IMR-90 (cell line): ENCODE results near the gene BCL2L13. TPM values are rescaled to one million over a fixed set of nuclear protein-coding genes. Genes with fewer than 3 reads are reported as not detected.

ENCODE experiments used
- ATAC-seq: fragments of 200-7000 bp; cut with Tn5 transposase; 2 replicates; pipeline ENCODE4 v1.9.1; 2020; ENCODE audit warnings: low read depth, mild to moderate bottlenecking, moderate library complexity
- BruUV-seq: library from RNA; stranded (reverse); fragments of 400-500 nt; replicated peaks from 2 replicates; lab custom pipeline; 2021; lab: Mats Ljungman, UMichigan
- CTCF ChIA-PET: fragments of 300-600 bp; formaldehyde crosslinking; extraction: SDS; loops from one replicate; lab custom pipeline; 2021; ENCODE audit warnings: antibody characterized with exemption; lab: Yijun Ruan, JAX
- POLR2A ChIA-PET: fragments of 300-600 bp; sonication (Branson Sonifier 250); formaldehyde crosslinking; loops from one replicate; lab custom pipeline; 2022; ENCODE audit warnings: antibody characterized with exemption; ENCODE audit not compliant: unreplicated experiment; lab: Charles Lee
- DNase-seq: peaks from one replicate; pipeline ENCODE4 v3.0.0; 2013
- H2AFZ ChIP-seq: replicated peaks from 2 replicates; pipeline ENCODE3; 2013; ENCODE audit warnings: low read length, mild to moderate bottlenecking; ENCODE audit not compliant: poor library complexity
- H2AK5ac ChIP-seq: 2 replicates; pipeline ENCODE4 v1.6.1; 2013; ENCODE audit warnings: low read depth, low read length, inconsistent platforms
- H2AK9ac ChIP-seq: replicated peaks from 2 replicates; pipeline ENCODE3; 2013; ENCODE audit warnings: mild to moderate bottlenecking, low read depth, low read length, moderate library complexity; ENCODE audit not compliant: poor library complexity
- H2BK120ac ChIP-seq: 2 replicates; pipeline ENCODE4 v1.6.1; 2013; ENCODE audit warnings: low read depth, low read length, inconsistent platforms
- H2BK15ac ChIP-seq: 3 replicates; pipeline ENCODE4 v1.6.1; 2013; ENCODE audit warnings: low read depth, low read length, inconsistent platforms
- H2BK20ac ChIP-seq: 2 replicates; pipeline ENCODE4 v1.6.1; 2013; ENCODE audit warnings: low read depth, mild to moderate bottlenecking, inconsistent platforms, low read length, moderate library complexity
- H2BK5ac ChIP-seq: 2 replicates; pipeline ENCODE4 v1.6.1; 2013; ENCODE audit warnings: mild to moderate bottlenecking, low read depth, low read length, inconsistent platforms; ENCODE audit not compliant: poor library complexity, severe bottlenecking
- H3K14ac ChIP-seq: replicated peaks from 2 replicates; pipeline ENCODE4 v1.6.1; 2013; ENCODE audit warnings: low read depth, low read length, inconsistent platforms
- H3K18ac ChIP-seq: 2 replicates; pipeline ENCODE4 v1.6.1; 2013; ENCODE audit warnings: low read depth, low read length, control low read depth
- H3K23ac ChIP-seq: 2 replicates; pipeline ENCODE4 v1.6.1; 2013; ENCODE audit warnings: low read depth, low read length, inconsistent platforms
- H3K27ac ChIP-seq: 2 replicates; pipeline ENCODE4 v1.5.1; 2013; ENCODE audit warnings: mild to moderate bottlenecking, control low read depth, low read length; ENCODE audit not compliant: insufficient read depth
- H3K27me3 ChIP-seq: 2 replicates; pipeline ENCODE4 v1.6.1; 2013; ENCODE audit warnings: low read length; ENCODE audit not compliant: control insufficient read depth, insufficient read depth
- H3K36me3 ChIP-seq: 2 replicates; pipeline ENCODE4 v1.6.1; 2013; ENCODE audit warnings: low read length, mixed read lengths; ENCODE audit not compliant: control insufficient read depth, insufficient read depth
- H3K4ac ChIP-seq: 2 replicates; pipeline ENCODE4 v1.6.1; 2013; ENCODE audit warnings: low read depth, low read length, inconsistent platforms
- H3K4me1 ChIP-seq: 2 replicates; pipeline ENCODE4 v1.6.1; 2013; ENCODE audit warnings: low read length, mixed read lengths; ENCODE audit not compliant: control insufficient read depth, insufficient read depth
- H3K4me2 ChIP-seq: 2 replicates; pipeline ENCODE4 v1.6.1; 2013; ENCODE audit warnings: low read depth, mild to moderate bottlenecking, control low read depth, low read length, moderate library complexity
- H3K4me3 ChIP-seq: 2 replicates; pipeline ENCODE4 v1.5.1; 2013; ENCODE audit warnings: low read depth, mild to moderate bottlenecking, control low read depth, low read length, moderate library complexity; ENCODE audit not compliant: insufficient read depth
- H3K56ac ChIP-seq: 2 replicates; pipeline ENCODE4 v1.6.1; 2013; ENCODE audit warnings: low read length, inconsistent platforms; ENCODE audit not compliant: insufficient read depth; ENCODE audit errors: extremely low read depth
- H3K79me1 ChIP-seq, 2 experiments: 2 replicates each; pipeline ENCODE4 v1.6.1; 2013; ENCODE audit warnings: low read length in 2 of 2, inconsistent platforms in 1 of 2, low read depth in 1 of 2
- H3K9ac ChIP-seq: 2 replicates; pipeline ENCODE4 v1.6.1; 2013; ENCODE audit warnings: low read depth, low read length, control low read depth
- H3K9me1 ChIP-seq: 2 replicates; pipeline ENCODE4 v1.6.1; 2013; ENCODE audit warnings: low read length, inconsistent platforms; ENCODE audit not compliant: insufficient read depth
- H3K9me3 ChIP-seq: 2 replicates; pipeline ENCODE4 v1.6.1; 2013; ENCODE audit warnings: low read length; ENCODE audit not compliant: control insufficient read depth, insufficient read depth
- H4K20me1 ChIP-seq: 2 replicates; pipeline ENCODE4 v1.6.1; 2013; ENCODE audit warnings: low read length, inconsistent platforms; ENCODE audit not compliant: insufficient read depth
- H4K5ac ChIP-seq: 2 replicates; pipeline ENCODE4 v1.6.1; 2013; ENCODE audit warnings: mild to moderate bottlenecking, low read depth, low read length, control low read depth
- H4K8ac ChIP-seq, 2 experiments: 2 replicates each; pipeline ENCODE4 v1.6.1; 2013; ENCODE audit warnings: low read depth in 2 of 2, low read length in 2 of 2, control low read depth in 1 of 2, inconsistent platforms in 1 of 2
- H4K91ac ChIP-seq: 2 replicates; pipeline ENCODE4 v1.6.1; 2013; ENCODE audit warnings: low read depth, low read length, inconsistent platforms; ENCODE audit not compliant: insufficient read depth
- BHLHE40 ChIP-seq: fragments of 150-350 bp; IDR thresholded peaks from 2 replicates; pipeline ENCODE4 v1.6.1; 2016; ENCODE audit warnings: mild to moderate bottlenecking, low read depth, low read length
- CEBPB ChIP-seq: IDR thresholded peaks from 2 replicates; pipeline ENCODE4 v1.6.1; 2012; ENCODE audit warnings: low read depth, low read length, improper control_type of control experiment
- CHD1 ChIP-seq: IDR thresholded peaks from 2 replicates; pipeline ENCODE4 v1.6.1; 2012; ENCODE audit warnings: low read depth, low read length, improper control_type of control experiment
- ELK1 ChIP-seq: fragments of 150-350 bp; IDR thresholded peaks from 2 replicates; pipeline ENCODE4 v1.6.1; 2016; ENCODE audit warnings: low read depth, mild to moderate bottlenecking, low read length, moderate library complexity, borderline replicate concordance
- FOS ChIP-seq: fragments of 150-350 bp; IDR thresholded peaks from 2 replicates; pipeline ENCODE4 v1.6.1; 2016; ENCODE audit warnings: low read depth, low read length
- MAFK ChIP-seq: IDR thresholded peaks from 2 replicates; pipeline ENCODE4 v1.6.1; 2012; ENCODE audit warnings: low read depth, low read length, improper control_type of control experiment
- MAZ ChIP-seq: IDR thresholded peaks from 2 replicates; pipeline ENCODE4 v1.6.1; 2012; ENCODE audit warnings: low read depth, mild to moderate bottlenecking, low read length, improper control_type of control experiment, moderate library complexity, borderline replicate concordance
- MXI1 ChIP-seq: IDR thresholded peaks from 2 replicates; pipeline ENCODE4 v1.6.1; 2012; ENCODE audit warnings: low read depth, mild to moderate bottlenecking, low read length, moderate library complexity, borderline replicate concordance
- NFE2L2 ChIP-seq: fragments of 150-350 bp; IDR thresholded peaks from 2 replicates; pipeline ENCODE4 v1.6.1; 2016; ENCODE audit warnings: low read depth, mild to moderate bottlenecking, low read length
- POLR2A ChIP-seq: IDR thresholded peaks from 2 replicates; pipeline ENCODE4 v1.6.1; 2012; ENCODE audit warnings: mild to moderate bottlenecking, low read depth, low read length
- RCOR1 ChIP-seq: IDR thresholded peaks from 2 replicates; pipeline ENCODE4 v1.6.1; 2012; ENCODE audit warnings: mild to moderate bottlenecking, low read length, improper control_type of control experiment; ENCODE audit not compliant: insufficient replicate concordance
- RFX5 ChIP-seq: IDR thresholded peaks from 2 replicates; pipeline ENCODE4 v1.8.0; 2012; ENCODE audit warnings: low read depth, mild to moderate bottlenecking, low read length, moderate library complexity
- SMC3 ChIP-seq: fragments of 150-350 bp; IDR thresholded peaks from 2 replicates; pipeline ENCODE4 v1.6.1; 2016; ENCODE audit warnings: low read depth, mild to moderate bottlenecking, antibody characterized with exemption, low read length, moderate library complexity
- USF2 ChIP-seq: fragments of 150-350 bp; IDR thresholded peaks from 2 replicates; pipeline ENCODE4 v1.6.1; 2017; ENCODE audit warnings: mild to moderate bottlenecking, antibody characterized with exemption, low read length, low read depth
- WGBS, 2 experiments: methylation state at CpG; one replicate each; pipeline versions ENCODE4 v1.1.5 to v1.1.7; 2013; ENCODE audit warnings: missing lambda C conversion rate in 2 of 2; ENCODE audit not compliant: insufficient read length in 1 of 2; ENCODE audit errors: extremely low coverage in 2 of 2; 5-methylcytosine and 5-hydroxymethylcytosine counted together
- dilution Hi-C: fragments of 300-500 bp; cut with HindIII; formaldehyde crosslinking; loops from one replicate; pipeline ENCODE4 v1.14.3; 2018; ENCODE audit warnings: low sequenced_read_pairs; ENCODE audit not compliant: unreplicated experiment
- in situ Hi-C: fragments of 300-500 bp; cut with MboI; formaldehyde crosslinking; loops from 3 replicates; pipeline ENCODE4 v1.14.3; 2019; ENCODE audit warnings: low sequenced_read_pairs, inconsistent platforms, mixed read lengths
- intact Hi-C: fragments of 100-400 bp; cut with micrococcal nuclease; formaldehyde crosslinking; loops from 2 replicates; pipeline ENCODE4 v1.10.0; 2022
- polyA plus RNA-seq, 3 experiments: library from polyadenylated mRNA; depleted of rRNA; stranded (reverse); fragments of >200 nt; gene quantifications; 2 replicates each; pipeline ENCODE4 v1.2.3, GENCODE V29; 2012; ENCODE audit warnings: low replicate concordance in 1 of 3
- total RNA-seq: library from RNA; depleted of rRNA; stranded (reverse); fragments of >200 nt; gene quantifications from 2 replicates; pipeline ENCODE4 v1.2.3, GENCODE V29; 2012
- TF ChIP-seq, protein P1 (sequence below): conservative IDR thresholded peaks from 2 replicates; pipeline ENCODE4 v1.5.1; 2012; ENCODE audit warnings: mild to moderate bottlenecking, low read depth, low read length, improper control_type of control experiment

BCL2L13 gene
- total and polyA plus RNA-seq, 2 of the 4 experiments (the other 2 are of a cell fraction), result 42.6 to 86.7 TPM

GRCh38 chr22:17741866-17742526, 103.4 kb downstream of the BCL2L13 start:
- Histone ChIP-seq H4K5ac (no peak overlapping the region), H3K14ac (no peak overlapping the region), H3K23ac (no peak overlapping the region), H2BK5ac (no peak overlapping the region), H2AK9ac (no peak overlapping the region), H3K36me3 (peaks cover 15% of the 10 kb centered on the region), H4K8ac (no peak overlapping the region), H3K27ac (no peak overlapping the region), H2AFZ (no peak overlapping the region), H4K20me1 (peaks cover 14% of the 10 kb centered on the region), H3K27me3 (no peaks in the 10 kb centered on the region), H3K9me1 (no peaks in the 10 kb centered on the region), H3K4me2 (no peak overlapping the region), H2BK15ac (no peak overlapping the region), H3K4me1 (peaks cover 5% of the 10 kb centered on the region; the same call in 1 of the 2 replicates), H2BK20ac (no peak overlapping the region), H2AK5ac (no peak overlapping the region; the same call in 1 of the 2 replicates), H3K4ac (no peak overlapping the region), H3K56ac (no peak overlapping the region), H3K18ac (no peak overlapping the region), H2BK120ac (no peak overlapping the region), H4K91ac (no peak overlapping the region), H3K4me3 (no peak overlapping the region), H3K9me3 (no peaks in the 10 kb centered on the region), H3K79me1 (peaks cover 10 to 18% of the 10 kb centered on the region in 2 experiments; a peak in 3 of 4 replicates), H3K9ac (no peak overlapping the region)
- ATAC-seq (no peak), DNase-seq (no peak)
- POLR2A ChIA-PET, result no interaction called here
- BruUV-seq, result no TSS peak
- CTCF ChIA-PET, result interaction anchor here (0.9 to 2.2 kb wide), 8 partner anchors 11 to 186 kb away, joined by 3 to 9 read pairs (median 4); no protein-coding TSS in a partner anchor
- WGBS, 2 experiments, result 83% methylated on average over 11 of the region's 18 CpGs; no CpG with 5 or more reads in 1 of the 2 experiments
- in situ Hi-C loops, result no loop called here
- intact Hi-C loops, result loop anchor here (5.0 kb wide), 2 partner anchors 185 to 335 kb away; partner anchors contain the start of gene PEX26
- dilution Hi-C loops, result no loop called here
- TF ChIP-seq RCOR1 (no peak), CHD1 (no peak), MAFK (no peak), NFE2L2 (no peak), MXI1 (no peak), CEBPB (no peak), SMC3 (no peak), MAZ (no peak), RFX5 (no peak), USF2 (no peak), FOS (no peak), BHLHE40 (no peak), ELK1 (no peak), POLR2A (no peak)
- TF ChIP-seq, protein P1, sequence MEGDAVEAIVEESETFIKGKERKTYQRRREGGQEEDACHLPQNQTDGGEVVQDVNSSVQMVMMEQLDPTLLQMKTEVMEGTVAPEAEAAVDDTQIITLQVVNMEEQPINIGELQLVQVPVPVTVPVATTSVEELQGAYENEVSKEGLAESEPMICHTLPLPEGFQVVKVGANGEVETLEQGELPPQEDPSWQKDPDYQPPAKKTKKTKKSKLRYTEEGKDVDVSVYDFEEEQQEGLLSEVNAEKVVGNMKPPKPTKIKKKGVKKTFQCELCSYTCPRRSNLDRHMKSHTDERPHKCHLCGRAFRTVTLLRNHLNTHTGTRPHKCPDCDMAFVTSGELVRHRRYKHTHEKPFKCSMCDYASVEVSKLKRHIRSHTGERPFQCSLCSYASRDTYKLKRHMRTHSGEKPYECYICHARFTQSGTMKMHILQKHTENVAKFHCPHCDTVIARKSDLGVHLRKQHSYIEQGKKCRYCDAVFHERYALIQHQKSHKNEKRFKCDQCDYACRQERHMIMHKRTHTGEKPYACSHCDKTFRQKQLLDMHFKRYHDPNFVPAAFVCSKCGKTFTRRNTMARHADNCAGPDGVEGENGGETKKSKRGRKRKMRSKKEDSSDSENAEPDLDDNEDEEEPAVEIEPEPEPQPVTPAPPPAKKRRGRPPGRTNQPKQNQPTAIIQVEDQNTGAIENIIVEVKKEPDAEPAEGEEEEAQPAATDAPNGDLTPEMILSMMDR, result no peak
